Smooth muscle cell (in vitro differentiated cells): ENCODE results near the gene RBM6. TPM values are rescaled to one million over a fixed set of nuclear protein-coding genes. Genes with fewer than 3 reads are reported as not detected.

Experiments used
- DNase-seq: peaks from one replicate; lab custom pipeline; 2025; ENCODE audit not compliant: unreplicated experiment; lab: John Stamatoyannopoulos, UW
- H2AFZ ChIP-seq: fragments of 200-600 bp; sonication (generic); 2 replicates; pipeline ENCODE4 v1.6.0; 2016; ENCODE audit warnings: antibody characterized with exemption, low read depth, mild to moderate bottlenecking
- H3F3A ChIP-seq: fragments of 200-600 bp; sonication (generic); 2 replicates; pipeline ENCODE4 v1.6.0; 2017; ENCODE audit warnings: antibody characterized with exemption, low read depth
- H3K27ac ChIP-seq: fragments of 200-600 bp; sonication (generic); 2 replicates; pipeline ENCODE4 v1.5.1; 2016; ENCODE audit warnings: low read depth, mild to moderate bottlenecking
- H3K27me3 ChIP-seq: fragments of 200-600 bp; sonication (generic); 2 replicates; pipeline ENCODE4 v1.6.1; 2016; ENCODE audit warnings: low read depth, mild to moderate bottlenecking
- H3K36me3 ChIP-seq: fragments of 200-600 bp; sonication (generic); 2 replicates; pipeline ENCODE4 v1.5.1; 2016; ENCODE audit warnings: low read depth
- H3K4me1 ChIP-seq: fragments of 200-600 bp; sonication (generic); 2 replicates; pipeline ENCODE4 v1.5.1; 2016; ENCODE audit warnings: low read depth
- H3K4me2 ChIP-seq: fragments of 200-600 bp; sonication (generic); 2 replicates; pipeline ENCODE4 v1.6.0; 2016; ENCODE audit warnings: mild to moderate bottlenecking
- H3K4me3 ChIP-seq: fragments of 200-600 bp; sonication (generic); 2 replicates; pipeline ENCODE4 v1.5.1; 2016; ENCODE audit warnings: mild to moderate bottlenecking
- H3K79me2 ChIP-seq: fragments of 200-600 bp; sonication (generic); 2 replicates; pipeline ENCODE4 v1.6.0; 2016; ENCODE audit warnings: low read depth, mild to moderate bottlenecking
- H3K9ac ChIP-seq: fragments of 200-600 bp; sonication (generic); 2 replicates; pipeline ENCODE4 v1.6.0; 2016; ENCODE audit warnings: low read depth
- H3K9me3 ChIP-seq: fragments of 200-600 bp; sonication (generic); replicated peaks from 2 replicates; pipeline ENCODE4 v1.5.1; 2016; ENCODE audit warnings: low read depth
- H4K20me1 ChIP-seq: fragments of 200-600 bp; sonication (generic); 2 replicates; pipeline ENCODE4 v1.6.0; 2016; ENCODE audit warnings: low read depth
- WGBS: methylation state at CpG from one replicate; pipeline ENCODE4 v1.1.7; 2016; ENCODE audit warnings: low lambda C conversion rate; 5-methylcytosine and 5-hydroxymethylcytosine counted together
- polyA plus RNA-seq: library from polyadenylated mRNA; unstranded; fragments of >200 nt; fragmentation: Nextera tagmentation; extraction: Ambion mirVana; gene quantifications from 2 replicates; pipeline ENCODE4 v1.2.1, GENCODE V29; 2016
- total RNA-seq: library from RNA; depleted of rRNA; stranded (reverse); fragments of >200 nt; gene quantifications from 2 replicates; pipeline ENCODE4 v1.2.3, GENCODE V29; 2014
- TF ChIP-seq, protein P1 (sequence below): fragments of 200-600 bp; sonication (generic); IDR thresholded peaks from 2 replicates; pipeline ENCODE4 v1.5.1; 2017; ENCODE audit warnings: borderline replicate concordance, mild to moderate bottlenecking, antibody characterized with exemption; ENCODE audit not compliant: insufficient read depth, poor library complexity, severe bottlenecking

Gene RBM6
- total and polyA plus RNA-seq, 2 experiments from 2014 or later: 41.7 to 45.6 TPM

DNA sequence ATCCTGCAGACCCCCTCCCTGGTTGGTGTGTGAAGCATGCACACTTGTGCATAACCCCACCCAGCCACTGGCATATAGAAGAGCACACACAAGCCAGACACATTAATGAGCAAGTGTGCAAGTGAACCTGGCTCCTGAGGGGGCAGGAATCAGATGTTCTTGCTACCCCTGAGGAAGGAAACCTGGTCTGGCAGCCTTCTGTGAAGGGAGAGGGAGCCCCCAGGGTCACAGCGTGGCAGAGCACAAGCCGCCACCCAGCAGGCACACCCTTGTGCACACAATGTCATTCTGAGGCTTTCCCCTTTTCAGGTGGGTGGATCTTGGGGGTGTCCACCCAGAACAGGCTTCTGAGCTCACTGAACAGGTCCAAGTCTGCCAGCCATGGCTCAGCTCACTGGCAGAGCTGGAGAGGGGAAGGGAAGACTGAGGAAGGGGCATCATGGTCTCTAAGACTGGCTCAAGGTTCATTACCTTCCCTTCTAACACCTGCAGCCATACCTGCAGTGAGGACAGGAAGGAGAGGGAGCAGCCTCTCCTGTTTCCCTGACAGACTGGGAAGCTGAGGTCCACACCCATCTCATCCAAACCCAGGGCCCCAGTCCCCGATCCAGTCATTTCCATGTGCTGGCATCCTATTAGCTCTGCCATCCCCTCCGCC, 183.6 kb downstream of the RBM6 start:
- Histone ChIP-seq H3K27ac (no peak overlapping the region), H3F3A (peaks cover 16% of the 10 kb centered on the region), H3K4me3 (no peak overlapping the region), H3K4me1 (peaks cover 24% of the 10 kb centered on the region), H4K20me1 (peaks cover 41% of the 10 kb centered on the region), H3K79me2 (no peaks in the 10 kb centered on the region), H3K27me3 (no peaks in the 10 kb centered on the region), H3K4me2 (no peak overlapping the region), H2AFZ (no peak overlapping the region), H3K9me3 (no peaks in the 10 kb centered on the region), H3K36me3 (peaks cover 7% of the 10 kb centered on the region), H3K9ac (no peak overlapping the region)
- no peak for DNase-seq
- TF ChIP-seq, protein P1, sequence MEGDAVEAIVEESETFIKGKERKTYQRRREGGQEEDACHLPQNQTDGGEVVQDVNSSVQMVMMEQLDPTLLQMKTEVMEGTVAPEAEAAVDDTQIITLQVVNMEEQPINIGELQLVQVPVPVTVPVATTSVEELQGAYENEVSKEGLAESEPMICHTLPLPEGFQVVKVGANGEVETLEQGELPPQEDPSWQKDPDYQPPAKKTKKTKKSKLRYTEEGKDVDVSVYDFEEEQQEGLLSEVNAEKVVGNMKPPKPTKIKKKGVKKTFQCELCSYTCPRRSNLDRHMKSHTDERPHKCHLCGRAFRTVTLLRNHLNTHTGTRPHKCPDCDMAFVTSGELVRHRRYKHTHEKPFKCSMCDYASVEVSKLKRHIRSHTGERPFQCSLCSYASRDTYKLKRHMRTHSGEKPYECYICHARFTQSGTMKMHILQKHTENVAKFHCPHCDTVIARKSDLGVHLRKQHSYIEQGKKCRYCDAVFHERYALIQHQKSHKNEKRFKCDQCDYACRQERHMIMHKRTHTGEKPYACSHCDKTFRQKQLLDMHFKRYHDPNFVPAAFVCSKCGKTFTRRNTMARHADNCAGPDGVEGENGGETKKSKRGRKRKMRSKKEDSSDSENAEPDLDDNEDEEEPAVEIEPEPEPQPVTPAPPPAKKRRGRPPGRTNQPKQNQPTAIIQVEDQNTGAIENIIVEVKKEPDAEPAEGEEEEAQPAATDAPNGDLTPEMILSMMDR: no peak
- WGBS: 80% methylated on average over 4 of the region's 4 CpGs

DNA sequence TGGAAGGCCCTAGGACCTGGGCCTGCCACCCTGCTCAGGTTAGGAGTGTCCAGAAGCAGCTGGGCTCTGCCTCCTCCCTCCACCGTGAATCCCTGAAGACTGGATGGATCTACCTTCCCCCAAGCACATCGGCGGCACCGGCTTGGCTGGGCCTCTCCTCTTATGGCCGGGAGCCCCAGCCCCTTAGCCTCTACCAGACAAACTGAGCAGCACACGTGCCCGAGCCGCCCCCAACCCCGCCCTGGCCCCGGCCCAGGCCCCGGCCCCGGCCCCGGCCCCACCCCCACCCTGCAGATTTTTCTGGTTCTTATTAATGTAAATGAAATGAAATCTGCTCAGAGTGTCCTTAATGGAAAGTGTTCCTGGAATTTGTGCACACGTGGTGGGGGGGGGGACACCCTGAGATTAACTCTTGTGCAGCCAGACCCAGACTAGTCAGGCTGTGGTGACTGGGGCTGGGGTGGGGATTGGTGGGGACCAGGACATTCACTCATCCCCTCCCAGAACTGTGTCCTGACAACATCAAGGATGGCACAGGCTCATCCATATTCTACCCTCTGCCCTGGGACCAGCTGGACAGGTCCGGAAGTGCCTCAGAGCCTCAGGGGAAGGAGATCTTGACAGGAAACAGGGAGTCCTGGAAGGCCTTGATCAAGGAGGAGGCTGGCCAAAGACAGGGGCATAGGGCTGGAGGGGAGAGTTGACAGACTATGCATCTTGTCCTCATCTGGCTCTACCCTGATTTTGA, 184.3 kb downstream of the RBM6 start:
- peaks cover 24% of the 10 kb centered on the region for H3K4me1 ChIP-seq
- no peak overlapping the region for H3K4me3 ChIP-seq
- no peak for DNase-seq
- H3K4me2 ChIP-seq: no peak overlapping the region
- H3K36me3 ChIP-seq: peaks cover 7% of the 10 kb centered on the region
- no peak overlapping the region for H3K9ac ChIP-seq
- H3F3A ChIP-seq: peaks cover 16% of the 10 kb centered on the region
- H4K20me1 ChIP-seq: peaks cover 34% of the 10 kb centered on the region
- H3K27me3 ChIP-seq: no peaks in the 10 kb centered on the region
- H3K27ac ChIP-seq: no peak overlapping the region
- WGBS: 60% methylated on average over 14 of the region's 15 CpGs
- H3K9me3 ChIP-seq: no peaks in the 10 kb centered on the region
- TF ChIP-seq, protein P1: no peak
- H2AFZ ChIP-seq: no peak overlapping the region
- no peaks in the 10 kb centered on the region for H3K79me2 ChIP-seq

DNA sequence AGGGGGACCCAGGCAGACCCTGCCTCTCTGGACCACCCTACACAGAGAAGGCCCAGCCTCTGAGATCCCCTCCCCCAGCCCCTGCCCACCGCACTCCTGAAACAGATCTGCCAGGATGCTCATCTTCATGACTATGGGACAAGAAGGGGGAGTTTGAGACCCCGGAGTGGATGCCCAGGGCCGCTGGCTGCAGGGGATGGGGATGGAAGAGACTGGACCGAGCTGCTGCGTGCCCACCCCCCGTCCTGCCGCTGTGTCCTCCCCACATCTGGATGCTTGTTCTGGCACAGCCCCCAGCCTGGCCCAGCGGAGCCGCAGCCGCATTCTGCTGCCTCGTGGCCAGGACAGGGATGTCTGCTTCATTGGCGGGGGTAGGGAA, 184.8 kb downstream of the RBM6 start:
- no peaks in the 10 kb centered on the region for H3K9me3 ChIP-seq
- peaks cover 28% of the 10 kb centered on the region for H4K20me1 ChIP-seq
- peaks cover 2% of the 10 kb centered on the region for H3K36me3 ChIP-seq
- DNase-seq: no peak
- H3K27ac ChIP-seq: no peak overlapping the region
- H3F3A ChIP-seq: peaks cover 14% of the 10 kb centered on the region
- no peak overlapping the region for H2AFZ ChIP-seq
- H3K79me2 ChIP-seq: no peaks in the 10 kb centered on the region
- no peaks in the 10 kb centered on the region for H3K27me3 ChIP-seq
- peaks cover 24% of the 10 kb centered on the region for H3K4me1 ChIP-seq
- H3K4me2 ChIP-seq: no peak overlapping the region
- WGBS: 51% methylated on average over 12 of the region's 12 CpGs
- no peak overlapping the region for H3K4me3 ChIP-seq
- H3K9ac ChIP-seq: no peak overlapping the region
- TF ChIP-seq, protein P1: no peak
